Kasumi-1 (cell line): ENCODE data around the gene PAF1.
"Not testable (repeated sequence)": the region's sequence is repeated elsewhere in the genome, so short reads cannot be mapped to it uniquely, and the experiment has no call there.

Experiments used
- DNase-seq, 2 experiments: peaks; one replicate each; lab custom pipeline; 2025; lab: John Stamatoyannopoulos, UW

Gene PAF1

DNA sequence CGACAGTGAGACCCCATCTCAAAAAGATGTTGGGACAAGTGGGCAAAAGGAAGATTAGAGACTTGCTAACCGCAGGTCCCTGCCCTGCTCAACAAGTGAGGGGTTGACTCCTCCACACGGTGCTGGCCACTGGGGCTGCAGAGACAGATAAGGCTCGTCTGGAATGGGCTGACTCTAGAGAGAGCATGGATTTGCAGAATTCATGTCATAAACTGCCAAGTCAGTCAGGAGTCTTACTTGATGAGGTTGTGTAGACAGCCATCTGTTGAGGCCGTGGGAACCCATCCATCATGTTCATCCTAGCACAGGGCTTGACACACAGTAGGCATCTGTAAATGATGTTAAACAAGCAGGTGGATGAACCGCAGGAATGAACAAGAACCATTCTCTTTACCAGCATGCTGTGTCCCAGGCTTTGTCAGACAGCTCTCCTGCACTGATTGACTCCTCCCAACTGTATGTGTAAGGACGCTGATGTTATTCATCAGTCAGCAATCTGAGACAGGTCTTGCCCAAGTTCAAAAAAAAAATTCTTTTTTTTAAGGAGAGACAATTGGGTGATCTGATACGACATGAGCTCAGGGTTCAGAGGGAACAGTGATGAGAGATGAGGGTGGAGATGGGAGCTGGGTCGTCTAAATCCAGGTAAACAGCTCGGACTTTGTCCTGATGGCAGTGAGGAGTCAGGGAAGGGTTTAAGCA lies 8.8 kb downstream of the PAF1 start:
- no peak for DNase-seq

GRCh38 chr19:39380521-39381502 lies 10.1 kb downstream of the PAF1 start:
- DNase-seq, result no peak

DNA sequence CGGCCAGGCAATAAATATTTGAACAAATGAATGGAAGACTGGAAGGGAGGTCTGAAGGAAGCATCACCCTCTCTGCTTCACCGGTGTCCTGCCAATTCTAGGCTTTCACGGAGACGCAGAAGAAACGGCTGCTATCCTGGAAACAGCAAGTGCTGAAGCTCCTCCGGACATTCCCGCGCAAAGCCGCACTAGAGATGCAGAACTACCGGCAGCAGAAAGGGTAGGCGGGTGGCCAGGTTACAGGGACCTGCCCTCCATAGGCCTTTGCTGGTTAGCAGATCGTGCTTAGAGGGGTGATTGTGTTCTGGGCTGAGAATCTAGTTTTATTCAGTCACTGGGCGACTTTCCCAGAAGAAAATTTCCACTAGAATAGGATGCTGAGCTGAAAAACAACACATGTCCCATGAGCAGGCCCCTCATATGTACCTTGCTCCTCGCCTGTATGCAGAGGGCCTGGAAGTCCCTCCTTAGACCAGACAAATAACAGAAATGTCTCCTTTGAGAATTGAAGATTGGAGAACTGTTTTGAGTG lies 11.0 kb downstream of the PAF1 start:
- DNase-seq, result no peak

- DNase-seq, result not testable (repeated sequence)
Observed at GRCh38 chr19:39379366-39379765, 11.5 kb downstream of the PAF1 start.

DNA sequence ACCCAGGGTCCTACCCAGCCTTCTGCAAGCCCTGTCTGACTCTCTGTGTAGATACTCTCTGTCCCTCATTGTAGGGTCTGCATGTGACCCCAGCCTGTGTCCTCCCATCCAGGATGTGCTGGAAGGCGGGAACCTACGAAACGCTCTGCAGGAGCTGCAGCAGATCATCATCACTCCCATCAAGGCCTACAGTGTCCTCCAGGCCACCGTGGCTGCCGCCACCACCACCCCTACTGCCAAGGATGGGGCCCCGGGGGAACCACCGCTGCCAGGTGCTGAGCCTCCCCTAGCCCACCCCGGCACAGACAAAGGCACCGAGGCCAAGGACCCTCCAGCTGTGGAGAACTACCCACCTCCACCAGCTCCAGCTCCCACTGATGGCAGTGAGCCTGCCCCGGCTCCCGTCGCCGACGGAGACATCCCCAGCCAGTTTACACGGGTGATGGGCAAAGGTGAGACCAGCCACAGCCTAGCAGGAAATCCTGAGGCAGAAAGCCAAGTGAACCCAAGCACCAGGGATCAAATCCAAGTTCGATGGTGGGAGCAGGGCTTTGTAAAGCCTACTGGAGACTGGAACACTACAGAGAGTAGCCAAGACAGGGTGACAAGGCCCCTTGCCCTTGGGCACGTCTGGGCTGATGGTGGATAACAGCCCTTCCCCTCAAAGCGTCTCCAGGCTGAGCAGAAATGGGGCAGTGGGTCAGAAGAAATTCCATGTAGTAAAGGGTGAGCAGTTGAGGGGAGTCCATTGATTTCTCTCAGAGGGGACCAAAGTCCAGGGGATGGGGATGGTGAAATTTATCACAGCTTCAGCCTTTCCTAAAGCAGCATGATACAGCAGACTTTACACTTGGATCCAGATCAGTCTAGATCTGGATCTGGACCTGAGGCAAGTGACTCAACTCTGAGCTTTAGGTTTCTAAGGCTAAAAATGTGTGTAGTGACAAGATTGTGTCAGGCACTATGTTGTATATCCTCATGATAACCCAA lies 13.2 kb downstream of the PAF1 start:
- DNase-seq, result no peak

- no peak for DNase-seq
Observed at GRCh38 chr19:39375929-39376328, 15.0 kb downstream of the PAF1 start.

- DNase-seq, result no peak
Observed at GRCh38 chr19:39372941-39373340, 18.0 kb downstream of the PAF1 start.

GRCh38 chr19:39372047-39372802 lies 18.7 kb downstream of the PAF1 start:
- DNase-seq, result no peak

DNA sequence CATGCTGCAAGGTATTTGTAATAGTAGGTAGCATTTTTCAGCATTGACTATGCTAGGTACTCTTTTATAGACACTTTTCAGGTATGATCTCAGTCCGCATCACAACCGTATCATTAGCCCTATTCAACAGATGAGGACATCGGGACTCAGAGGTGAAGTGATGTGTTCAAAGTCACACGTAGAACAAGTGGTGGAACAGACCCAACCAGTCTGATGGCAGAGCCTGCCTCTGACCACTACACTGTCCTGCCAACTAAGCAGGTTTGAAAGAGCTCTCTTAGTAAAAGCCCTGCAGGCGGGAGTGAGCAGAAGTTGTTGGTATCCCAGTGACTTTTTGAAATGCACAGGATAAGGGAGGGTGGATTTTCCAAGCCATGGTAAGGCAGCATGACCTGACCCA lies 20.2 kb downstream of the PAF1 start:
- no peak for DNase-seq

DNA sequence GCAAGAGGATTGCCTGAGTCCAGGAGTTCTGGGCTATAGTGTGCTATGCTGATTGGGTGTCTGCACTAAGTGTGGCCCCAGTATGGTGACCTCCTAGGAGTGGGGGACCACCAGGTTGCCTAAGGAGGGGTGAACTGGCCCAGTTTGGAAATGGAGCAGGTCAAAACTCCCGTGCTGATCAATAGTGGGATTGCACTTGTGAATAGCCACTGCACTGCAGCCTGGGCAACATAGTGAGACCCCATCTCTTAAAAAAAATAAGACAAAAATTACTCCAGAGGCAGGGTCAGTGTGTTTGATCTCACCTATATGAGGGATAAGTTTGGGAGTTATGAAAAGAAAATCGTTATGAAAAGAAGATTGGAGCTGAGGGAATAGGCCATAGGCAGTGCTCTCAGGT lies 21.7 kb downstream of the PAF1 start:
- no peak for DNase-seq

GRCh38 chr19:39365531-39365930 lies 25.4 kb downstream of the PAF1 start:
- DNase-seq, result no peak

DNA sequence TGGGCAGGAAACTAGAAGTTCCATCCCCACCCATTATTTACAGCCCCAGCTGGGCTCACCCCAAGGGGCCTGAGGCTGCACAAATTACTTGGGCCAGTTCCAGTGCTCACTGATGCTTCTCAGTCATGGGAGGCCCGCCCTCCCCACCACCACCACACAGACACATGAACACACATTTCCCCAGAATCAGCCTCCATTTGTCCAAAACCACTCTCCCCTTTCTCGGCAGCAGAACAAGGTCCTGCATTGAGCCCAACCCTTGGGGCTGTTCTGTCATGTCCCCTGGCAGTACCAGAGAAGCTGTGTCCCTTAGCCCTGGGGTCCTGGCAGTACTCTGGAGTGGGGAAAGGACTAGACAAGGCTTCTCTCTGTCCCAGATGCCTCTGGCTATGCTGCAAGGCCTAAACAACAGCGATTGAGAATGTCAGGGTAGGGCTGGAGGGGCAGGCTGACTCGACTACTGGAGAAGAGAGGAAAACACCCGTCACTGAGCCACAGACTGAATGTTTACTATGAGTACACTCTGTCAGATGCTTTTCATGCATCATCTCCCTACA lies 26.9 kb downstream of the PAF1 start:
- DNase-seq, result no peak

GRCh38 chr19:39362682-39363657 lies 27.9 kb downstream of the PAF1 start:
- no peak for DNase-seq

GRCh38 chr19:39360599-39360998 lies 30.3 kb downstream of the PAF1 start:
- DNase-seq, result no peak

DNA sequence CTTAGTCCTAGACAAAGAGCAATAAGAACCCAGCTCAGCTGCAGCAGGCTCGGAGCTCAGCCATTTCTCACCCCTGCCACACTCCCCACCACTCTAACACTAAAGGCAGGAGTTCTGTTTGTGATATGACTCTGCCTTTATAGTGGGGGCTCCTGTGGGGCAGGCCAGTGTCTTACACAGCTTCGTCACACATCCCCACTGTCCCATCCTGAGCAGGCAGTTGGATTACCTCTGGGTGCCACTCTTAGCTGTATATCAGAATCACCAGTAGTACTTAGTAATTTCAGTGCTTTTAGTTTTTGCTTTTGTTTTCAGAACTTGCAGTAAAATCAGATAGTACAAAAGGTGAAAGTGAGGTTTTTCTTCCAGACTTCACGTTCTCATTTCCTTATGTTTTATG lies 31.9 kb downstream of the PAF1 start:
- no peak for DNase-seq

DNA sequence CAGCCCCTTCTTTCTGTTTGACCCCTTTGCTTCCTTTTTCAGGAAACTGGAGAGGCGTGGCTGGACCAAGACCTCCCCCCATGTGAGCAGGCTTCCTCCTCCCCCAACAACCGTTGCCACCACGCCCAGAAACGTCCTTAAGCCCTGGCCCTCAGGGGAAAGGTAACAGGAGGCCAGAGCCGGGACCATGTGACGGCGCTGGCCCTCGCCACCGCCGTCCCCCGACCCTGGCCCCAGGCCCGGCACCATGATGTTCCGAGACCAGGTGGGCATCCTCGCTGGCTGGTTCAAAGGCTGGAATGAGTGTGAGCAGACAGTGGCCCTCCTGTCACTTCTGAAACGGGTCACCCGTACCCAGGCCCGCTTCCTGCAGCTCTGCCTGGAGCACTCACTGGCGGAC lies 34.3 kb downstream of the PAF1 start:
- no peak for DNase-seq

- DNase-seq, result no peak
Observed at GRCh38 chr19:39356073-39356472, 34.8 kb downstream of the PAF1 start.

DNA sequence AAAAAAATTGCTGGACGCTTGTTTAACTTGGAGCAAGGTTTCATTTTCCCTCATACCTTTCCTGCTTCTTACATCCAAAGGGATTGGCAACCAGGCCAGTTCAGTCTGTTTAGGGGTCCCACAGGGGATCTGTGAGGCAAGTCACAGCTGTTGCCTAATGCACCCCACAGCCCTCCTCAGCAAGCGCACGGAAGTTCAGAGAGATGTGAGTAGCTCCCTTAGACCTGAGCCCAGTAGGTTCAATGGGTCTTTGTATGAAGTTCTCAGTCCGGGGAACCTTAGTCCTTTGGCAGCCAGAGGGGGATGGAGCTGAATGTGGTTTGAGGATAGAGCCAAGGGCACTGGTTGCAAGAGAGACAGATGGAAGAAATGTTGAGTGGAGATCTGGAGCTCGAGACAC lies 35.7 kb downstream of the PAF1 start:
- DNase-seq, result no peak
